GM19240 (cell line): ENCODE measurements around the gene ADGRE2.

Experiments used
- DNase-seq: peaks from one replicate; pipeline ENCODE4 v3.0.0; 2011; ENCODE audit warnings: low spot score; ENCODE audit not compliant: insufficient read length

ADGRE2 gene

GRCh38 chr19:14748601-14749000 lies 29.8 kb downstream of the ADGRE2 start:
- DNase-seq, result no peak

GRCh38 chr19:14746886-14747285 lies 31.5 kb downstream of the ADGRE2 start:
- DNase-seq, result no peak

- DNase-seq, result no peak
These were observed 42.4 kb downstream of the ADGRE2 start for GRCh38 chr19:14735915-14736314.

- DNase-seq, result no peak
These were observed 44.8 kb downstream of the ADGRE2 start for GRCh38 chr19:14733574-14733973.

GRCh38 chr19:14732510-14732909 lies 45.9 kb downstream of the ADGRE2 start:
- DNase-seq, result no peak

- no peak for DNase-seq
These were observed 47.2 kb downstream of the ADGRE2 start for GRCh38 chr19:14731200-14731599.

DNA sequence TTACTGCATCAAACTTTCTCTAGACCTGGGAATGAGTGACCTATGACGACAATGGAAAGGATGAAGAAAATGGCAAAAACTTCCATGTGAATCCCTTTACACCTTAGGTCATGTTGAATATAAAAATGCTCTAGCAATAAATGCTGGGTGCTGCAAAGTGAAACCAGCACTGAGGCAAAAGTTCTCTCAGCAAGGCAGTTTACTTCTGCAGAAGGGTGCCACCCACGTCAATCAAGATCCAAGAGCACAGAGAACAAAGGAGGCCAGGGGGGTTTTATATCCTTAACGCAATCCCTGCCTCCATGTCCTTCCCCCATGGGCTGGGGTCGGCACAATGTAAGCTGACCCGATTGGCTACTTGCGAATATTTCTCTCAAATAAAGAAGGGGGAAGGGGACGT lies 49.8 kb downstream of the ADGRE2 start:
- no peak for DNase-seq

- no peak for DNase-seq
These were observed 56.2 kb downstream of the ADGRE2 start for GRCh38 chr19:14722127-14722526.

DNA sequence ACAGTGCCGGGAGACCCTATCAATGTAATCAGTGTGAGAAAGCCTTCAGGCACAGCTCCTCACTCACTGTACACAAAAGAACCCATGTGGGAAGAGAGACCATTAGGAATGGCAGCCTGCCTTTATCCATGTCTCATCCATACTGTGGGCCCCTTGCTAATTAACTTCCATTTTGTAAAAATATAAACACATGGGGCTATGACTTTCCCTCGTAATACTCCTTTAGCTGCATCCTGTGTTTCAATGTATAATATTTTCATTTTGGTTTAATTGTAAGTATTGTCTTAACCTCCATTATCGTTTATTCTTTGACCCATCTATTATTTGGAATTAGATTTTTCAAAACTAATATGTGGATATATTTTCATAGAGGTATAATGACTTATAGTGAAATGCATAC lies 59.2 kb downstream of the ADGRE2 start:
- DNase-seq, result no peak

DNA sequence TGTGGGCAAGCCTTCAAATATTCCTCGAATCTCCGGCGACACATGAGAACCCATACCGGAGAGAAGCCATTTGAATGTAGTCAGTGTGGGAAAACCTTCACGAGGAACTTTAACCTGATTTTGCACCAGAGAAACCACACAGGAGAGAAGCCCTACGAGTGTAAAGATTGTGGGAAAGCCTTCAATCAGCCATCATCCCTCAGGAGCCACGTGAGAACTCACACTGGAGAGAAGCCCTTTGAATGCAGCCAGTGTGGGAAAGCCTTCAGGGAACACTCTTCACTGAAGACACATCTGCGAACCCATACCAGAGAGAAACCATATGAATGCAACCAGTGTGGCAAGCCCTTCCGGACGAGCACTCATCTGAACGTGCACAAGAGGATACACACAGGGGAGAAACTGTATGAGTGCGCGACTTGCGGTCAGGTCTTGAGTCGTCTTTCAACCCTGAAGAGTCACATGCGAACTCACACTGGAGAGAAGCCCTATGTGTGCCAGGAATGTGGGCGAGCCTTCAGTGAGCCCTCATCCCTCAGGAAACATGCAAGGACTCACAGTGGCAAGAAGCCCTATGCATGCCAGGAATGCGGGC lies 59.7 kb downstream of the ADGRE2 start:
- no peak for DNase-seq

GRCh38 chr19:14715841-14716240 lies 62.5 kb downstream of the ADGRE2 start:
- DNase-seq, result no peak

- DNase-seq, result no peak
These were observed 73.9 kb downstream of the ADGRE2 start for GRCh38 chr19:14704450-14704849.

DNA sequence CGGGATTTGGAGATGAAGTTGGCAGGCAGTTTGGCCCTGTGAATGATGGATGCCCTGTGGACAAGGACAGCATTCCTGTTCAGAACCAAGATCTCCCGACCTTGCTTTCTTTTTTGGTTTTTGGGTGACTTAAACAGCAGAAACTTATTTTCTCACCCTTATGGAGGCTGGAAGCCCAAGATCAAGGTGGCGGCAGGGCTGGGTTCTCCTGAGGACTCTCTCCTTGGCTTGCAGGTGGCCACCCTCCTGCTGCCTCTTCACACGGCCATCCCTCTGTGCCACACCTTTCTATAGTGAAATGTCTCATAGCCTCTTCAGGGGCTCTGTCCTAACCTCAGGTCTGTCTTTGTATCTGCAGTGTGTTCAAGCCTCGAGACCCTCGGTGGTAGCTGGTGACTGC lies 74.5 kb downstream of the ADGRE2 start:
- no peak for DNase-seq

- DNase-seq, result no peak
These were observed 77.5 kb downstream of the ADGRE2 start for GRCh38 chr19:14700711-14701375.

- DNase-seq, result no peak
These were observed 78.7 kb downstream of the ADGRE2 start for GRCh38 chr19:14699641-14700040.

DNA sequence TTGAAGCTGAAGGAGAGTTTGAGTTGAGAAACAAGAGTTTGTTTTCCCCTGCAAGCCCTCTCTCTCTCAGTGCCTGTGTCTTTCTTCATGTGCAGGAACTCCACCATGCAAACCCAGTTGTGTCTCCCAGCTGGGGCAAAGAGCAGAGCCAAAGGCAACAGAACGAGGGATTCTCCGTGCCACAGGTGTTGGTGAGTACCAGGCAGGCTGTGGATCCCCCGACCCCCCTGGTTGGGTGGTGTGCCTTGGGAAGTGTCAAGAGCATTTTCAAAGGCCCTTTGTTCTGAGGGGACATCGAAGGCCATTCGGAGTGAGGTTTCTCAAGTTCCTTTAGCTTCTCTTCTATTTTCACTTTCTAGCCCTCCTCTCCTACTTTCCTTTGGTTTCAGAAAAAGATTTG lies 82.9 kb downstream of the ADGRE2 start:
- DNase-seq, result no peak

GRCh38 chr19:14694641-14695266 lies 83.6 kb downstream of the ADGRE2 start:
- no peak for DNase-seq

- peak; percentile 78 for DNase-seq
These were observed 88.5 kb downstream of the ADGRE2 start, which contains the start of gene ZNF333 for GRCh38 chr19:14689598-14690503. ZNF333 (plus strand) TSS chr19:14690048; CDS start chr19:14693492, 3,444 bp downstream.

DNA sequence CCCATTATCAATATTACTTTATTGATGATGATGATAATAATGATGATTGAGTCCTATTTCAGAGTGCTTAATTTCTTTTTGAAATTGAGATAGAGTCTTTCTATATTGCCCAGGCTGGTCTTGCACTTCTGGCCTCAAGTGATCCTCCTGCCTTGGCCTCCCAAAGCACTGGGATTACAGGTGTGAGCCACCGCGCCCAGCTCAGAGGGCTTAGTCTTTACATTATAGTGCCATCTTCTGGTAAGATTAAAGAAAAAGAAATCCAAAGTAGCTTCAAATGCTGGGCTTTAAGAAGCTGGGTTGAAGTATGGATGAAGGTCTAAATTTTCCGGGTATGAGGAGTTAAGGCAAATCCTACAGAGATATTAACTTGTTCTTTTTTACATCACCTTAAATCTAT lies 91.9 kb downstream of the ADGRE2 start:
- no peak for DNase-seq

- no peak for DNase-seq
These were observed 94.9 kb downstream of the ADGRE2 start for GRCh38 chr19:14683439-14683838.
